ENCODE results near the gene NPR2. TPM values are rescaled to one million over a fixed set of nuclear protein-coding genes. Genes with fewer than 3 reads are reported as not detected.

The NPR2 gene
- total and polyA plus RNA-seq, 2 experiments from 2014 or later = 12.2 to 13.9 TPM

GRCh38 chr9:35760651-35761050 lies 30.7 kb upstream of the NPR2 start:
- DNase-seq (ENCODE audit: low spot score) = no peak
- Histone ChIP-seq H2AFZ (no peak overlapping the region), H3K36me3 (replicated peaks; ENCODE audit: insufficient read depth, low read depth) (no peaks in the 10 kb centered on the region), H3K4me1 (ENCODE audit: insufficient read depth) (peaks cover 14% of the 10 kb centered on the region), H3K79me2 (peaks cover 58% of the 10 kb centered on the region), H3K4me3 (no peak overlapping the region), H3K9me3 (ENCODE audit: low read depth) (no peaks in the 10 kb centered on the region), H3K27ac (no peak overlapping the region), H3K9me2 (replicated peaks; ENCODE audit: insufficient read depth) (no peaks in the 10 kb centered on the region), H3K27me3 (no peaks in the 10 kb centered on the region), H4K20me1 (ENCODE audit: insufficient read depth, poor library complexity, severe bottlenecking) (no peaks in the 10 kb centered on the region), H3K4me2 (no peak overlapping the region)
- 88% methylated on average over 2 of the region's 2 CpGs for WGBS (ENCODE audit: low lambda C conversion rate, missing lambda C conversion rate)
- TF ChIP-seq EZH2 (IDR thresholded peaks at IDR 0.05; ENCODE audit: borderline replicate concordance) = no peak
- TF ChIP-seq EZH2phosphoT487 (IDR thresholded peaks at IDR 0.05; ENCODE audit: low read depth, severe bottlenecking, unreplicated experiment) = no peak
- TF ChIP-seq CTCF (IDR thresholded peaks at IDR 0.05; ENCODE audit: poor library complexity) = no peak

GRCh38 chr9:35763181-35763580 lies 28.2 kb upstream of the NPR2 start:
- peaks cover 61% of the 10 kb centered on the region for H3K79me2 ChIP-seq
- no peak overlapping the region for H3K4me3 ChIP-seq
- DNase-seq (ENCODE audit: low spot score) = no peak
- WGBS (ENCODE audit: low lambda C conversion rate, missing lambda C conversion rate) = 91% methylated on average over 2 of the region's 2 CpGs
- H4K20me1 ChIP-seq (ENCODE audit: insufficient read depth, poor library complexity, severe bottlenecking) = no peaks in the 10 kb centered on the region
- no peak overlapping the region for H3K4me2 ChIP-seq
- no peaks in the 10 kb centered on the region for H3K9me3 ChIP-seq (ENCODE audit: low read depth)
- peaks cover 5% of the 10 kb centered on the region for H3K4me1 ChIP-seq (ENCODE audit: insufficient read depth)
- no peak overlapping the region for H2AFZ ChIP-seq
- H3K36me3 ChIP-seq (replicated peaks; ENCODE audit: insufficient read depth, low read depth) = no peaks in the 10 kb centered on the region
- H3K27me3 ChIP-seq = no peaks in the 10 kb centered on the region
- TF ChIP-seq CTCF (IDR thresholded peaks at IDR 0.05; ENCODE audit: poor library complexity) (no peak), EZH2phosphoT487 (IDR thresholded peaks at IDR 0.05; ENCODE audit: low read depth, severe bottlenecking, unreplicated experiment) (no peak), EZH2 (IDR thresholded peaks at IDR 0.05; ENCODE audit: borderline replicate concordance) (no peak)
- no peak overlapping the region for H3K27ac ChIP-seq
- H3K9me2 ChIP-seq (replicated peaks; ENCODE audit: insufficient read depth) = no peaks in the 10 kb centered on the region

GRCh38 chr9:35763803-35764202 lies 27.6 kb upstream of the NPR2 start:
- Histone ChIP-seq H3K4me2 (no peak overlapping the region), H3K27me3 (no peaks in the 10 kb centered on the region), H3K4me1 (ENCODE audit: insufficient read depth) (peaks cover under 1% of the 10 kb centered on the region), H4K20me1 (ENCODE audit: insufficient read depth, poor library complexity, severe bottlenecking) (no peaks in the 10 kb centered on the region), H3K4me3 (no peak overlapping the region), H3K9me3 (ENCODE audit: low read depth) (no peaks in the 10 kb centered on the region), H3K9me2 (replicated peaks; ENCODE audit: insufficient read depth) (no peaks in the 10 kb centered on the region), H3K36me3 (replicated peaks; ENCODE audit: insufficient read depth, low read depth) (no peaks in the 10 kb centered on the region), H3K27ac (no peak overlapping the region), H3K79me2 (peaks cover 56% of the 10 kb centered on the region), H2AFZ (no peak overlapping the region)
- TF ChIP-seq EZH2phosphoT487 (IDR thresholded peaks at IDR 0.05; ENCODE audit: low read depth, severe bottlenecking, unreplicated experiment) = no peak
- TF ChIP-seq EZH2 (IDR thresholded peaks at IDR 0.05; ENCODE audit: borderline replicate concordance) = no peak
- no peak for TF ChIP-seq CTCF (IDR thresholded peaks at IDR 0.05; ENCODE audit: poor library complexity)
- WGBS (ENCODE audit: low lambda C conversion rate, missing lambda C conversion rate) = 96% methylated on average over 1 of the region's 1 CpG
- DNase-seq (ENCODE audit: low spot score) = no peak

GRCh38 chr9:35766997-35767396 lies 24.4 kb upstream of the NPR2 start:
- 87% methylated on average over 2 of the region's 2 CpGs for WGBS (ENCODE audit: low lambda C conversion rate, missing lambda C conversion rate)
- Histone ChIP-seq H3K4me2 (no peak overlapping the region), H3K9me2 (replicated peaks; ENCODE audit: insufficient read depth) (no peaks in the 10 kb centered on the region), H3K79me2 (peaks cover 32% of the 10 kb centered on the region), H3K27me3 (no peaks in the 10 kb centered on the region), H3K4me1 (ENCODE audit: insufficient read depth) (peaks cover 11% of the 10 kb centered on the region), H3K27ac (no peak overlapping the region), H4K20me1 (ENCODE audit: insufficient read depth, poor library complexity, severe bottlenecking) (no peaks in the 10 kb centered on the region), H3K36me3 (replicated peaks; ENCODE audit: insufficient read depth, low read depth) (no peaks in the 10 kb centered on the region), H2AFZ (no peak overlapping the region), H3K9me3 (ENCODE audit: low read depth) (no peaks in the 10 kb centered on the region), H3K4me3 (no peak overlapping the region)
- no peak for DNase-seq (ENCODE audit: low spot score)
- TF ChIP-seq CTCF (IDR thresholded peaks at IDR 0.05; ENCODE audit: poor library complexity) (no peak), EZH2phosphoT487 (IDR thresholded peaks at IDR 0.05; ENCODE audit: low read depth, severe bottlenecking, unreplicated experiment) (no peak)

Data from hepatocyte (in vitro differentiated cells).